HG03439 (cell line): ENCODE data around the gene GPS2.

Experiments used
- ATAC-seq: cut with Tn5 transposase; IDR thresholded peaks from one replicate; pipeline ENCODE4 v1.9.1; 2021; ENCODE audit warnings: mild to moderate bottlenecking, moderate library complexity; ENCODE audit not compliant: unreplicated experiment

The GPS2 gene

GRCh38 chr17:7293816-7294613 lies 21.1 kb downstream of the GPS2 start:
- ATAC-seq, result no peak

DNA sequence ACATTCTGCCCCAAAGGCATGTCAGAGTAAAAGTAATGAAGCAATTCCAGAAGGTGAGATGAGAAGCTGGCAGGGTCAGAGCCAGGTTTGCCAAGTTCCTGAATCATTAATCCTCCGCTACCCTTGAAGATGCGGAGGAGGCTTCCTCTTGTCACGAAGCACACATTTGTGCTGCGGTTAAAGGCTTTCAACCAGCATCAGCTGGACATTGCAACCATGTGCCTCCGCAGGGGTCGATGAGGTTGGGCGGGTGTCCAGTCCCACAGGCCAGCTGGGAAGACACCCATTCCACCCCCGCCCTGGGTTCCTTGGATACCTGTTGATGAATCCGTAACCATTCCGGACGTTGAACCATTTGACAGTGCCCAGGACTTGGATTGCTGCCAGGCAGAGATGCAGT lies 22.0 kb downstream of the GPS2 start:
- ATAC-seq, result no peak

GRCh38 chr17:7292729-7293128 lies 22.4 kb downstream of the GPS2 start:
- no peak for ATAC-seq

DNA sequence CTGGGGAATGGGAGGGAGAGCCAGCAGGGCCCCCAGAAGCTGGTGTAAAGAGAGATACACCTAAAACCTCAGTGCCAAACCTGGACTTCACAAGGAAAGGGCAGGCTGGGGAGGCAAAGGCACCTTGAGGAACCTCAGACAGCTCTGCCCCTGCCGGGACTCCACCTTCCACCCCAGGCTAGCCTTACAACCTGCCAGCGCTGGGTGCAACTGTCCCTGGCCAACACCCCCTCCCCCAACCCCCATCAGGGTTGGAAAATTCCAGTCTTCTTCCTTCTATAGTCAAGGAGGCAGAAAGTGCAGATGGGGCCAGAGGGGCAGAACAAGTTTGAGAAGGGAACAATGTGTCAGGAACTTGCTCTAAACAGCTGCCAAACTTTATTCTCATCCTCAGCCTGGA lies 23.0 kb downstream of the GPS2 start:
- no peak for ATAC-seq

DNA sequence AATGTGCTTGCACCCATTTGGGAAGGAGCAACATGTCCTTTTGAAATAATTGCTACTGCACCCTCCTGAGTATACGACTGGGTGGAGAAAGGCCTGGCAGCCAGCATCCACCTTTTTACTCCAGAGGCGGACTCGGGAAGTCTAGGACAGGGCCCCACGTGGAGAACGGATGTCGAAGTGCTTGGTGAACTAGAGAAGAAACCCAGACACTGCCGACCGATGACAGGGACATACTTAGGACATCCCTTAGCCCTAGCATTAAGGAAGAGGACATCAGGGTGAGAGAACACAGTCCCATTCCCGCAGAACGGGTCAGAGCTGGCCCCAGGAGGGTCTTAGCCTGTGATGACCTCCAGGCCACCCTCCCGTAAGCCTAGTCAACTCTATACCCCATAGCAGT lies 24.5 kb downstream of the GPS2 start:
- ATAC-seq, result no peak

GRCh38 chr17:7290166-7290565 lies 25.0 kb downstream of the GPS2 start:
- ATAC-seq, result no peak

DNA sequence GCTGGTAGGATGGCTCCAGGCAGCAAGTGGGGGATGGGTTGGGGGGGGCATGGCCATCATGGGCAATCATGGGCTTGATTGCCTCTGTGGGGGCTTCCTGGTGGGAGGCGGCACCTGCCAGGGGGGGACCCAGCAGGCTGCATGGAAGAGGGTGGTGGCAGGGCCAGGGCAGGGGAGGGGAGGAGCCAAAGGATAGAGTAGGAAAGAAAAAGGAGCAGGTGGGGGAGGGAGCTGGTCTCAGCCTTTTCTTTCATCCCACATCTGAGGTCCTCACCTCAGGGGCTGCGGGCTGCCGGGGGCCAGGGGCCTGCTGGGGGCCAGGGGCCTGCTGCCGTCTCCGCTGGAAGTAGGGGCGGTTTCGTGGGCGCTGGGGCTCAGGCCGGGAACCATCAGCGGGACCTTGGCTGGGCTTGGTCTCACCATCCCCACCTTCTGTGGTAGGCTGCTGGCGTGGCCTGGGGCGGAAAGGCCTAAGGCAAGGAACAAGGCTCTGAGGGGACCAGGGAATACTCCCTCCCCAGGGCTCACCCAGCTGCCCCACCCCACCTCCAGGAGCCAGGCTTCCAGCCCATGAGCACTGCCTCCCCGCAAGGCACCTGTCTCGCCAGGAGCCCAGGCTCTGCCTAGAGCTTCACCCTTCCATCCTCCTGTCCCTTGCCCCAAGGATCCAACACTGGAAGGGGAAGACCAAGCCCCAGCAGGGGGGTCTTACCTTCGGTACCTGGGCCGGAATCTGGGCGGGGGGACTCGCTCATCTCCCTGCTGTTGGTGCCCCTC lies 25.7 kb downstream of the GPS2 start:
- ATAC-seq, result no peak

DNA sequence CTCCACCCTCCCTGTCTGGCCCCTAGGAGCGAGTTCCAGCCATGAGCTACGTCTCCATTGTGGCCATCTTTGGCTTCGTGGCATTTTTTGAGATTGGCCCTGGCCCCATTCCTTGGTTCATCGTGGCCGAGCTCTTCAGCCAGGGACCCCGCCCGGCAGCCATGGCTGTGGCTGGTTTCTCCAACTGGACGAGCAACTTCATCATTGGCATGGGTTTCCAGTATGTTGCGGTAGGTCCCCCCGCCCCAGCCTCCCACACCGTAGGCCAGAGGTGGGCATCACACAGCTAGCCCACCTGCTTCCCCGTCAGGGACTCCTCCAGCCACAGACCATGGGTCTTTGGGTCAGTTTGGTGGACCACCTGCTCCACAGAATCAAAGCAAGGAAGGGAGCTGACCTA lies 29.5 kb downstream of the GPS2 start:
- no peak for ATAC-seq

DNA sequence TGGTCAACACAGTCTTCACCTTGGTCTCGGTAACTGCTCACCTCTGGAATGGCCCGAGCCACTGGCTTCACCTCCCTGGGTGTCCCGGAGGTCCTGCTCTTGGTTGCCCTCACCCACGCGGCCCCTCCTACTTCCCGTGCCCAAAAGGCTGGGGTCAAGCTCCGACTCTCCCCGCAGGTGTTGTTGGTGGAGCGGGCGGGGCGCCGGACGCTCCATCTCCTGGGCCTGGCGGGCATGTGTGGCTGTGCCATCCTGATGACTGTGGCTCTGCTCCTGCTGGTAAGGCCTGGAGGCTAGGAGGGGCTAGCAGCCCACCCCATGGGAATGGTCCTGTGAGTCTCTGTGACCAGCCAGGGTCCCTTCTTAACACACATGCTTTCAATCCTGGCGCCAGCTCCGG lies 30.2 kb downstream of the GPS2 start:
- ATAC-seq, result no peak

DNA sequence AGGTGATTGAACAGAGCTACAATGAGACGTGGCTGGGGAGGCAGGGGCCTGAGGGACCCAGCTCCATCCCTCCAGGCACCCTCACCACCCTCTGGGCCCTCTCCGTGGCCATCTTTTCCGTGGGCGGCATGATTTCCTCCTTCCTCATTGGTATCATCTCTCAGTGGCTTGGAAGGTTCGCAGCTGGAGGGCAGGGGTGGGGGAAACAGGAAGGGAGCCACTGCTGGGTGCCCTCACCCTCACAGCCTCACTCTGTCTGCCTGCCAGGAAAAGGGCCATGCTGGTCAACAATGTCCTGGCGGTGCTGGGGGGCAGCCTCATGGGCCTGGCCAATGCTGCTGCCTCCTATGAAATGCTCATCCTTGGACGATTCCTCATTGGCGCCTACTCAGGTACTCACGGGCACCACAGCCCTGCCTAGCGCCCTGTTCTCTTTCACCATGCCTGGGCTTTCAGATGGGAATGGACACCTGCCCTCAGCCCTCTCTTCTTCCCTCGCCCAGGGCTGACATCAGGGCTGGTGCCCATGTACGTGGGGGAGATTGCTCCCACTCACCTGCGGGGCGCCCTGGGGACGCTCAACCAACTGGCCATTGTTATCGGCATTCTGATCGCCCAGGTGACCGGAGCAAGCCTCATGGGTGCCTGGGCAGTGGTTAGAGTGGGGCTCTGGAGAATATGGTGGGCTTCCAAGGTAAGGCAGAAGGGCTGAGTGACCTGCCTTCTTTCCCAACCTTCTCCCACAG lies 31.5 kb downstream of the GPS2 start:
- ATAC-seq, result no peak

DNA sequence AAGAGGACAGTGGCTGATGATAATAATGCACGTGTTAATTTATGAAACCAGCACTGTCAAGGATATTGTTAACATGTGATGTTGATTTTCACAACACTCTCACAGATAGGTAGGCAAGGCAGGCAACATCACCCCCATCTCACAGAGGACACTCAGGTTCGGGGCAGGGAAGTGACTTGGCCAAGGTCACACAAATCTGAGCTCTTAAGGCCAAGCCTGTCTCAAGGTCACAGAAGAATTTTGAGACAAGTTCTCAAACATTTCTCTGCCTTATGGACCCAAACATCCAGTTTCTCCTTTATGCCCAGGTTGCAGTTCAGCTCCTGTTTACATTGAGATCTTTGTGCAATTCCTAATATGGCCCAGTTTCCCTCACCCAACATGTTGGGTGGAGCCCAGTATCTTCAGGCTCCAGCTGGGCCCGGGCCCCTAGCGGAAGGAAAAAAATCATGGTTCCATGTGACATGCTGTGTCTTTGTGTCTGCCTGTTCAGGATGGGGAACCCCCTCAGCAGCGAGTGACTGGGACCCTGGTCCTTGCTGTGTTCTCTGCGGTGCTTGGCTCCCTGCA lies 32.3 kb downstream of the GPS2 start:
- ATAC-seq, result no peak

- ATAC-seq, result no peak
Observed at GRCh38 chr17:7281953-7282751, 33.0 kb downstream of the GPS2 start.

DNA sequence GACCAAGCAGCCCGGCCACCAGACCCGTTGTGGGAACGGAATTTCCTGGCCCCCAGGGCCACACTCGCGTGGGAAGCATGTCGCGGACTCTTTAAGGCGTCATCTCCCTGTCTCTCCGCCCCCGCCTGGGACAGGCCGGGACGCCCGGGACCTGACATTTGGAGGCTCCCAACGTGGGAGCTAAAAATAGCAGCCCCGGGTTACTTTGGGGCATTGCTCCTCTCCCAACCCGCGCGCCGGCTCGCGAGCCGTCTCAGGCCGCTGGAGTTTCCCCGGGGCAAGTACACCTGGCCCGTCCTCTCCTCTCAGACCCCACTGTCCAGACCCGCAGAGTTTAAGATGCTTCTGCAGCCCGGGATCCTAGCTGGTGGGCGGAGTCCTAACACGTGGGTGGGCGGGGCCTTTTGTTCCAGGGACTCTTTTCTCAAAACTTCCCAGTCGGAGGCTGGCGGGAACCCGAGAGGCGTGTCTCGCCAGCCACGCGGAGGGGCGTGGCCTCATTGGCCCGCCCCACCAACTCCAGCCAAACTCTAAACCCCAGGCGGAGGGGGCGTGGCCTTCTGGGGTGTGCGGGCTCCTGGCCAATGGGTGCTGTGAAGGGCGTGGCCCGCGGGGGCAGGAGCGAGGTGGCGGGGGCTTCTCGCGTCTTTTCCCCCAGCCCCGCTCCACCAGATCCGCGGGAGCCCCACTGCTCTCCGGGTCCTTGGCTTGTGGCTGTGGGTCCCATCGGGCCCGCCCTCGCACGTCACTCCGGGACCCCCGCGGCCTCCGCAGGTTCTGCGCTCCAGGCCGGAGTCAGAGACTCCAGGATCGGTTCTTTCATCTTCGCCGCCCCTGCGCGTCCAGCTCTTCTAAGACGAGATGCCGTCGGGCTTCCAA lies 33.8 kb downstream of the GPS2 start, which contains the start of gene SLC2A4:
TSS of gene SLC2A4 (plus strand) at position 645 of the 879 bp plus-strand sequence. CDS start at position 862, 217 bp downstream.
- ATAC-seq, result peak; percentile 48

- peak; percentile 60 for ATAC-seq
Observed at GRCh38 chr17:7280519-7281073, 34.6 kb downstream of the GPS2 start.

DNA sequence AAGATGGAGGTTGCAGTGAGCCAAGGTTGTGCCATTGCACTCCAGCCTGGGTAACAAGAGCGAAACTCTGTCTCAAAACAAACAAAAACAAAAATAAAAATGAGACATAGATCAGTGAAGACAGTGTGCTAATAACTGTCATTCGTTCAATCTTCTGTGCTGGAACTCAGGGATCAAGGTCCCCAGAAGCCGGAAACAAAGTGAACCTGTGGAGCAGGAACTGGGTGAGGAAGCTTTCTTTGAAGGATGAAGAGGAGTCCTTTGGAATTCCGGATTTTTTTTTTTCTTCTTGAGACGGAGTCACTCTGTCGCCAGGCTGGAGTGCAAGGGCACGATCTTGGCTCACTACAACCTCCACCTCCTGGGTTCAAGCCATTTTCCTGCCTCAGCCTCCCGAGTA lies 35.7 kb downstream of the GPS2 start:
- ATAC-seq, result no peak

DNA sequence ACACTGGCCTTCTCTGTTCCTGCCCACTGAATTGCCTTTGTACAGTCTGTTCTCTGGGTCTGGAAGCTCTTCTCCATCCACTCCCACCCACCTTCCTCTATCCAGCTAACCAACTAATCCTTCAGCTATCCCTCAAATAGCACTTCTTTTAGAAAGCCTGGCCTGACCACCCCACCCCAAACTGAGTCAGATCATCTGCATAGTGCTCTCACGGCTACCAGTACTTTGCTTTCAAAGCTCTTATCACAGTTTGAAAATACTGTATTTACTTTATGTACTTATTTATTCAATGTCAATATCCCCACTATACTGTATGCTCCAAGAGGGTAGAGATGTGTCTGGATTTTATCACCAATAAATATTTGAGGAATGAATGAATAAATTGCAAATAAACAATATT lies 48.4 kb downstream of the GPS2 start:
- no peak for ATAC-seq

DNA sequence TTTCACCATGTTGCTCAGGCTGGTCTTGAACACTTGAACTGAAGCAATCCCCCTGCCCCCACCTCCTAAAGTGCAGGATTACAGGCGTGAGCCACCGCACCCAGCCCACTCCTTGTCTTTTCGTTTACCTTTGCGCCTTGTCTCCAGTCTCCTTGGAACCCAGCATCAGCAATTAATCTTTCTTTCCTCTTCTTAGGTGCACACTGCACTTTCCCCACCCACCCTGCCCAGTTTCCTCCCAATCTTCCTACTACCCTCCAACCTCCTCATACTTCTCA lies 51.4 kb downstream of the GPS2 start:
- ATAC-seq, result no peak

- no peak for ATAC-seq
Observed at GRCh38 chr17:7262935-7263800, 52.0 kb downstream of the GPS2 start.
